Measurements from ENCODE around the gene SLC12A4. TPM values are rescaled to one million over a fixed set of nuclear protein-coding genes. Genes with fewer than 3 reads are reported as not detected.
A peak's percentile ranks its signal among the peaks of the same experiment; 100 is the strongest.

The SLC12A4 gene
- total and polyA plus RNA-seq, 10 donors: 4.6 to 68.5 (median 29.4) TPM

GRCh38 chr16:67944690-67945391, 23.6 kb downstream of the SLC12A4 start:
- intact Hi-C loops (cut with DNase I; ENCODE audit: low total_unique reads): no loop called here
- WGBS, 5 donors: 90 to 95% (median 92%) methylated on average over 3 to 24 of the region's 24 CpGs
- DNase-seq: no peak
- peaks cover 0 to 60% (median 19%) of the 10 kb centered on the region in 6 donors for H3K4me1 ChIP-seq
- peak overlapping the region in 3 of 8 donors; percentile 8 to 55 (median 26) for H3K27ac ChIP-seq
- no peak overlapping the region for H3K4me3 ChIP-seq
- no peaks in the 10 kb centered on the region for H3K9me3 ChIP-seq
- no peaks in the 10 kb centered on the region for H3K27me3 ChIP-seq (replicated peaks in 1 of 7)
- H3K36me3 ChIP-seq: peaks cover 0 to 99% (median 50%) of the 10 kb centered on the region in 6 donors
- TF ChIP-seq POLR2A (IDR thresholded peaks at IDR 0.05): no peak
- no peak for TF ChIP-seq POLR2AphosphoS5 (IDR thresholded peaks at IDR 0.05)
- no peak for TF ChIP-seq CTCF (IDR thresholded peaks at IDR 0.05 in 8 of 11, conservative IDR thresholded peaks at IDR 0.05 in 3 of 11)

GRCh38 chr16:67943619-67944504, 24.6 kb downstream of the SLC12A4 start, which contains the start of gene LCAT:
LCAT (minus strand) TSS chr16:67944120; CDS start chr16:67944101, 19 bp downstream.
- peaks cover 0 to 65% (median 23%) of the 10 kb centered on the region in 6 donors for H3K4me1 ChIP-seq
- whole genome bisulfite sequencing, 5 donors: 69 to 86% (median 81%) methylated on average over 12 to 23 of the region's 23 CpGs
- H3K27ac ChIP-seq: peak within 1 kb of the TSS in 4 of 8 donors; percentile 8 to 55 (median 20)
- no peaks in the 10 kb centered on the region for H3K27me3 ChIP-seq (replicated peaks in 1 of 7)
- no peaks in the 10 kb centered on the region for H3K9me3 ChIP-seq
- no peak for TF ChIP-seq POLR2A (IDR thresholded peaks at IDR 0.05)
- peak in 2 of 3 donors; percentile 38 to 53 for TF ChIP-seq POLR2AphosphoS5 (IDR thresholded peaks at IDR 0.05)
- intact Hi-C loops (cut with DNase I; ENCODE audit: low total_unique reads): no loop called here
- no peak within 1 kb of the TSS for H3K4me3 ChIP-seq
- peaks cover 0 to 96% (median 44%) of the 10 kb centered on the region in 6 donors for H3K36me3 ChIP-seq
- DNase-seq: no peak

- H3K4me1 ChIP-seq: peaks cover 0 to 67% (median 23%) of the 10 kb centered on the region in 6 donors
- TF ChIP-seq POLR2AphosphoS5 (IDR thresholded peaks at IDR 0.05): no peak
- TF ChIP-seq CTCF (IDR thresholded peaks at IDR 0.05 in 8 of 11, conservative IDR thresholded peaks at IDR 0.05 in 3 of 11): no peak
- TF ChIP-seq POLR2A (IDR thresholded peaks at IDR 0.05): no peak
- H3K27me3 ChIP-seq (replicated peaks in 1 of 7): no peaks in the 10 kb centered on the region
- no peaks in the 10 kb centered on the region for H3K9me3 ChIP-seq
- intact Hi-C loops (cut with DNase I; ENCODE audit: low total_unique reads): no loop called here
- no peak for DNase-seq
- H3K36me3 ChIP-seq: peaks cover 0 to 90% (median 41%) of the 10 kb centered on the region in 6 donors
- 87 to 97% (median 92%) methylated on average over 6 of the region's 6 CpGs for WGBS, 5 donors
- H3K27ac ChIP-seq: peak overlapping the region in 2 of 8 donors; percentile 26 to 55
- H3K4me3 ChIP-seq: no peak overlapping the region
Measured at GRCh38 chr16:67943256-67943618, 25.2 kb downstream of the SLC12A4 start.

GRCh38 chr16:67942510-67943255, 25.8 kb downstream of the SLC12A4 start:
- Histone ChIP-seq H3K27me3 (replicated peaks in 1 of 7) (no peaks in the 10 kb centered on the region), H3K4me3 (no peak overlapping the region), H3K36me3 (peaks cover 0 to 84% (median 35%) of the 10 kb centered on the region in 6 donors), H3K4me1 (peaks cover 0 to 72% (median 24%) of the 10 kb centered on the region in 6 donors), H3K27ac (peak overlapping the region in 2 of 8 donors; percentile 50 to 55), H3K9me3 (no peaks in the 10 kb centered on the region)
- DNase-seq: no peak
- 93 to 95% (median 94%) methylated on average over 19 to 27 of the region's 27 CpGs for WGBS, 5 donors
- intact Hi-C loops (cut with DNase I; ENCODE audit: low total_unique reads): no loop called here
- TF ChIP-seq POLR2A (IDR thresholded peaks at IDR 0.05) (no peak), POLR2AphosphoS5 (IDR thresholded peaks at IDR 0.05) (peak in 2 of 3 donors; percentile 26 to 68), CTCF (IDR thresholded peaks at IDR 0.05 in 8 of 11, conservative IDR thresholded peaks at IDR 0.05 in 3 of 11) (peak in 1 of 11 experiments; percentile 5)

Data from spleen (tissue), 11 donors.